Subcutaneous abdominal adipose tissue (tissue), 5 donors: ENCODE data around the gene GATA2.

Source experiments
- H3K27ac ChIP-seq: one replicate; pipeline ENCODE4 v1.7.0; 2013; ENCODE audit warnings: low read depth, mild to moderate bottlenecking, inconsistent platforms, low read length, moderate library complexity
- H3K27me3 ChIP-seq, 5 donors: one replicate each; pipeline ENCODE4 v1.7.0; 2013; ENCODE audit warnings: low read length in 5 of 5, inconsistent platforms in 1 of 5; ENCODE audit not compliant: control insufficient read depth in 5 of 5, insufficient read depth in 4 of 5
- H3K36me3 ChIP-seq, 5 donors: one replicate each; pipeline ENCODE4 v1.7.0; 2013; ENCODE audit warnings: low read length in 5 of 5; ENCODE audit not compliant: control insufficient read depth in 5 of 5, insufficient read depth in 5 of 5
- H3K4me1 ChIP-seq, 5 donors: one replicate each; pipeline ENCODE4 v1.7.0; 2013; ENCODE audit warnings: low read length in 5 of 5, mild to moderate bottlenecking in 3 of 5, moderate library complexity in 1 of 5; ENCODE audit not compliant: control insufficient read depth in 5 of 5, insufficient read depth in 5 of 5
- H3K4me3 ChIP-seq, 5 donors: one replicate each; pipeline ENCODE4 v1.7.0; 2013; ENCODE audit warnings: low read length in 5 of 5, low read depth in 1 of 5
- H3K9ac ChIP-seq, 5 donors: one replicate each; pipeline ENCODE4 v1.7.0; 2013; ENCODE audit warnings: low read length in 5 of 5, mild to moderate bottlenecking in 4 of 5, moderate library complexity in 3 of 5
- H3K9me3 ChIP-seq, 5 donors: one replicate each; pipeline ENCODE4 v1.7.0; 2013; ENCODE audit warnings: low read length in 5 of 5; ENCODE audit not compliant: control insufficient read depth in 5 of 5
- donor health status: healthy.
- donor health status: healthy.
- donor health status: healthy.
- donor health status: healthy.
- donor health status: healthy.

GATA2 gene

DNA sequence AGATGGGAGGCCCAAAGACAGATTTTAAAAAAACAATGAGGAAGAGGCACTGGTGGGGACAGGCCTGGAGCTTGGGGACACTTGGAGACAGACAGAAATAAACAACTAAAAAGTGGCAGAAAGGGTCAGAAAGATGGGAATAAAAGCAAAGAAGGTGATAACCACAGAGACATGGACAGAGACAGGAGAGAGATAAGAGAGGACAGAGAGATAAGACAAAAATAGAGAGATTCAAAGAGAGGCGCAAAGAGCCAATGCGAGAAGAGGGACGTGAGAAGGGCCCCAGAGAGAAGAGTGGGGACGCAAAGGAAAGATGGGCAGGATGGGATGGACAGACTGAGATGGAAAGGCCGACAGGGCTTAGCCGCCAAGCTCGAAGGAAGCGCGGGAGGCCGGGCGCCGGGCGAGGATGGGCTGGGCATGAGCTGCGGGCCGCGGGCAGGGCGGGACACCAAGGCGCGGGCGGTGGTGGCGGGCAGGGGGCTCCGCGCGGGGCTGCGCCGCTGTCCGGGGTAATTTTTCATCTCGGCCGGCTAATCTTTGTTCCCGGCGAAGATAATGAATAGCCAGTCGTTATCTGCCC lies 3.1 kb upstream of the GATA2 start:
- H3K36me3 ChIP-seq: peaks cover 0 to 2% (median 0%) of the 10 kb centered on the region in 5 donors
- H3K27ac ChIP-seq: no peak overlapping the region
- peaks cover 0 to 49% (median 23%) of the 10 kb centered on the region in 5 donors for H3K4me1 ChIP-seq
- no peaks in the 10 kb centered on the region for H3K9me3 ChIP-seq
- peaks cover 38 to 64% (median 53%) of the 10 kb centered on the region in 5 donors for H3K27me3 ChIP-seq
- no peak overlapping the region for H3K4me3 ChIP-seq
- H3K9ac ChIP-seq: no peak overlapping the region

DNA sequence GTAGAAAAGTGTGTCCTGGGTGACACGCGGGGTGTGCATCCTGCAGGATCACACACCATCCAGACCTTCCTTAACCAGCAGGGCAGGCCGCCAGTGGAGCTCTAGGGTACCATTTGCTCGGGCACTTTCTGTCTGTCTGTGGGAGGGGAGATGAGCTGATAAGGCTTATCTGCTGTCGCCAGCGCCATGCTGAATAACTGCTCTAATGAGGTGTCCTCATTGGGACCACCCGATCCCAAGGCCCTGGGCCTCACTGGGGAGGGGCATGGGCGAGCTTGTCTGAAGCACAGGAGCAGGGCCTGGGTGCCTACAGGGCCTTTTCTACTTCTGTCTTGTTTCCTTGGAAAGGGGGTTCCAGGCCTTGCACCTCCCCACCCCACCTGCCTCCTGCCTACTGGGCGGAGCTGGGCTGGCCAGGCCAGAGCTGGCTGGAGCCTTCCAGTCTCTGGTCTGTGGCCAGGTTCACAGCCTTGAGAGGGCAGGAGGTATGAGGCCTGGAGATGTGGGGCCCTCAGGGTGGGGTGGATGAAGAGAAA lies 2.5 kb upstream of the GATA2 start:
- H3K27ac ChIP-seq: no peak overlapping the region
- no peak overlapping the region for H3K9ac ChIP-seq
- H3K27me3 ChIP-seq: peaks cover 43 to 68% (median 57%) of the 10 kb centered on the region in 5 donors
- no peak overlapping the region for H3K4me3 ChIP-seq
- H3K9me3 ChIP-seq: no peaks in the 10 kb centered on the region
- peaks cover 0 to 2% (median 0%) of the 10 kb centered on the region in 5 donors for H3K36me3 ChIP-seq
- H3K4me1 ChIP-seq: peaks cover 0 to 54% (median 23%) of the 10 kb centered on the region in 5 donors

DNA sequence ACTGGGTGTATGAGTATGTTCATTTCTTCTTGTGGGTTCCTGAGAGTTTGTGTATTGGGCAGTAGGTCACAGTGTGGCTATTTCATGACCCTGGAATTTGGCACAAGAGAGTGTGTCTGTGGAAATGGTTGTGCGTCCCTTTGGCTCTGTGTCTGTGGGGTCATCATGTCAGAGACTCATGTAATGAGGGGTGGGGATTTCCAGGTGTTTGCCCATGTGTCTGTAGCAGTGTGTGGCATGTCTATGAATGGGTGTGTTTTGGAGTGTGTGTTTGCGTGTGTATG lies 1.3 kb upstream of the GATA2 start:
- Histone ChIP-seq H3K9ac (no peak overlapping the region), H3K27me3 (peaks cover 51 to 72% (median 69%) of the 10 kb centered on the region in 5 donors), H3K27ac (no peak overlapping the region), H3K4me3 (no peak overlapping the region), H3K4me1 (peaks cover 0 to 66% (median 35%) of the 10 kb centered on the region in 5 donors), H3K9me3 (no peaks in the 10 kb centered on the region), H3K36me3 (peaks cover 0 to 2% (median 0%) of the 10 kb centered on the region in 5 donors)

DNA sequence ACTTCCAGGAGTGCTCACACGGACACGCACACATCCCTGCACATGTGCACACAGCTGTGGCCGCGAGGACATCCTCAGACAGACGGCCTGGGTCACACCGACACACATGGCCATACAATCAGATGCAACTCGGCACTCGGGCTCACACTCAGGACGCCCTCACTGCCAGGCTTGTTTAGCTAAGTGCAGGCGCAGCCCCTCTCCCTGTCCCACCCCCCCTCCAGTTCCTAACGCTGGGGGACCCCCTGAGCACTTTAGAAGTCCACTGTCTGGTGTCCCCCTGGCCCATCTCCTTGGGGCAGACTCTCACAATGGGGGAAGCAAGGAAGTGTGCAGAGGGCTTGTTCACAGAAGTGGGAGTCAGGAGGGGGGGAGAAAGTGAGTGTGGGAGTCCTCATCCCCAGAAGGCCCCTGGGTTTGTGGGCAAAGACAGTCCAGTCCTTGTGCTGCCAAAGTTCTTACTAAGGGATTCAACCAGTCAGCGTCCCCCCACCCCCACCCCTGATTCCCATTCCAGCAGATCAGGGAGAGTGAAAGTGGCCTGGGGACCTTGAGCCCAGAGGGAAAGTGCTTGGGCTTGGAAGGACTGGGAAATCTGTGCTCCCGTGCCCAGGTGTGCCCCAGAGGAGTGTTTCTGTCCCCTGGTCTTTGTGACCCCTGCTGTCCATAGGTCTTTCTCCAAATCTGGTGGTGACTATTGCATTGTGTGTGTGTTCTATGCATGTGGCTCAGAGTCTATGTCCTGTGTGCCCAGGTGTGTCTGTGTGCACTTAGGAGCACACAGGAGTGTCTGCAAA lies 767 bp upstream of the GATA2 start:
- H3K9me3 ChIP-seq: no peaks in the 10 kb centered on the region
- H3K4me3 ChIP-seq: no peak overlapping the region
- H3K9ac ChIP-seq: no peak overlapping the region
- H3K4me1 ChIP-seq: peaks cover 0 to 71% (median 40%) of the 10 kb centered on the region in 5 donors
- H3K36me3 ChIP-seq: peaks cover 0 to 2% (median 0%) of the 10 kb centered on the region in 5 donors
- H3K27ac ChIP-seq: no peak overlapping the region
- H3K27me3 ChIP-seq: peaks cover 46 to 72% (median 67%) of the 10 kb centered on the region in 5 donors

DNA sequence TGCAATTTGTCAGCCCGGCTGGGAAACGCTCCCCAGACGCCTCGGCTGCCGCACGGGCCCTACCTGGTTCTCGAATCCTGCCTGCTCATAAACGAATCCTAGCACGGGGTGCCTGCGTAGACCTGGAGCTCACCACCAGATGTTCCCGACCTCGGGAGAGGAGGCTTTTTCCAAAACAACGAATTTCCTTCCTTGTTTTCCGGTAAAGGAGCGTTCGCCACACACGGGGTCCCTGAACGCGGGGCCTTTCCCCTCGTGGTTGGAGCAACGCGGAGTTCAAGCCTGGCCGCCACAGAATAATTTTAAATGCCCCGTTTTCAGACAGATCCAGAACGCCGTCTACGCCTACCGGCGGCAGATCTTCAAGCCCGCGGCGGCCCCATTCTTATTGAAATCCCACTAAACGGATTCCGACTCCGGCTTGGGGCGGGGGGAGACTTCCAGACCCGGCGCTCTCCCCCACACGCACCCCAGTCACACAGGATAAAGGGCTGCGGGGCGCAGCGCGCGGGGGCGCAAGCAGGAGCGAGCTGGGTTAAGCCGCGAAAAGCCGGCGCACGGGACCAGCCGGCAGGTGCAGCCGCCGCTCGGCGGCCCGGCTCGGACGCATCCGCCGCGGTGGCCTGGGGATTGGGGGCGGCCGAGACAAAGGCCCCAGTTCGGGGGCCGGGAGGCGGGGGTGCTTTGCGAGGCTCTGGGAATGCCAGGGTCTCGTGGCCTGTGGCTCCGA lies 895 bp downstream of the GATA2 start:
- no peaks in the 10 kb centered on the region for H3K9me3 ChIP-seq
- peaks cover 0 to 78% (median 48%) of the 10 kb centered on the region in 5 donors for H3K4me1 ChIP-seq
- no peak overlapping the region for H3K9ac ChIP-seq
- no peak overlapping the region for H3K4me3 ChIP-seq
- H3K27ac ChIP-seq: no peak overlapping the region
- H3K27me3 ChIP-seq: peaks cover 43 to 75% (median 71%) of the 10 kb centered on the region in 5 donors
- peaks cover 0 to 2% (median 0%) of the 10 kb centered on the region in 5 donors for H3K36me3 ChIP-seq

DNA sequence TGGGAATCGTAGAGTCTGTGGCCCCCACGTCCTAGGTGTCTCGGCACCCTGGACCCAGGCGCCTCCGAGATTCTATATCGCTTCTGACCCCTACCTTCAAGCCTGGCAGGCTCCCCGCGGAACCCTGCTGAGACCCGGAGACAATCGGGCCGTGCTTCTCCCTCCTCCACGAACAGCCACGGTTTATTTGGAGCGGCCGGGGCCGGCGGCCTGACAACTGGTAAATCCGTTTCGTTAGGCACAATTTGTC lies 1.4 kb downstream of the GATA2 start:
- Histone ChIP-seq H3K27me3 (peaks cover 43 to 75% (median 71%) of the 10 kb centered on the region in 5 donors), H3K4me1 (peaks cover 0 to 78% (median 48%) of the 10 kb centered on the region in 5 donors), H3K36me3 (no peaks in the 10 kb centered on the region), H3K9ac (no peak overlapping the region), H3K27ac (no peak overlapping the region), H3K4me3 (no peak overlapping the region), H3K9me3 (no peaks in the 10 kb centered on the region)

DNA sequence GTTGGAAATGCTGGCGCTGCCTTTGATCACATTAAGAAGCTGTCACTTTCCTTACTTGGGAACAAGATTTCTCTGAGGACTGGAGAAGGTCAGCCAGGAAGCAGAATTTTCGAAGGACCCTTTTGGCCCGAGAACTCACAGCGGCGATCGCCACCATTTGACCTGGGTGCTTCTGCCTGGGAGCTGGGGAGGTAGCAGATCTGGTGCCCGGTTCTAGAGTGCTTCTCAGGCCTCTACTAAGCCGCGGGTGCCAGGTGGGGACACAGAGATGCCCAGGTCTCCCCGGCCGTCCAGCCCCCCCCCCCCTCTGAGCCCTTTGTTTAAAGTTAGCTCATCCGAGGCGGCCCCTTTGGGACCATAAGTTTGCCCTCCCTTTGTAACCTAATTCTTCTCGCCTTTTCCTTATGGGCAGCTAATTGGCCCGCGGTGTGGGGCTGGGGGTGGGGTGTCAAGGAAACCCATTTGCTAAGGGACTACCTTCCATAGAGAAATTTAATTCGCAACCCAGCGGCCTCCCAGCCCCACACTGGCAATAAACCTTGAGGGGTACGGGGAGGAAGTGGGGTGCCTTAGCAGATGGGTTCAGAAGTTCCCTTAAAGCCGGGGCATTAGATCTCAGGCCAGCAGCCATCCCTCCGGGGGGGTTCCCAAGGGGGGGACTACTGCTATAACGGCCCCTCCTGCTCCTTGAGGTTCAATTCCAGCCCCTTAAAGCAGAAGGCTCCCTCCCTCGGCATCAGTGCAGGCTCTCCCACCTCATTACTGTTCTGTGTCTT lies 1.9 kb downstream of the GATA2 start:
- no peak overlapping the region for H3K27ac ChIP-seq
- H3K4me3 ChIP-seq: peak overlapping the region in 2 of 5 donors; percentile 73 to 80
- H3K36me3 ChIP-seq: no peaks in the 10 kb centered on the region

DNA sequence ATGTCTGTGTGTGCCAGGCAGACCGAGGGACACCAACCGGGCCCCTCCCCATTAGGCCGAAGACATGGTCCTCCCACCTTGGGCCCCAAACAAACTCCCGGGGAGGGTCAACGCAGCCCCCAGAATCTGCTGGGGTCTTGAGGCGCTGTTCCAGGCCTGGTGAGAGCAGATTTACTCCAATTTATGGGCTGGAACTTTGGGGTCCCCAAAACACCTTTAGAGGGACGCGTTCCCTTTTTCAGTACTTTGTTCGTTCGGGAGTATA lies 2.4 kb downstream of the GATA2 start:
- Histone ChIP-seq H3K36me3 (no peaks in the 10 kb centered on the region), H3K4me1 (peaks cover 0 to 79% (median 54%) of the 10 kb centered on the region in 5 donors), H3K9me3 (no peaks in the 10 kb centered on the region), H3K27me3 (peaks cover 53 to 83% (median 79%) of the 10 kb centered on the region in 5 donors), H3K27ac (no peak overlapping the region), H3K4me3 (peak overlapping the region in 4 of 5 donors; percentile 63 to 80 (median 75)), H3K9ac (no peak overlapping the region)

More for the DNA sequence above, 1.9 kb downstream of the GATA2 start:
- Histone ChIP-seq H3K9me3 (no peaks in the 10 kb centered on the region), H3K9ac (no peak overlapping the region), H3K4me1 (peaks cover 0 to 79% (median 52%) of the 10 kb centered on the region in 5 donors), H3K27me3 (peaks cover 48 to 78% (median 74%) of the 10 kb centered on the region in 5 donors)

DNA sequence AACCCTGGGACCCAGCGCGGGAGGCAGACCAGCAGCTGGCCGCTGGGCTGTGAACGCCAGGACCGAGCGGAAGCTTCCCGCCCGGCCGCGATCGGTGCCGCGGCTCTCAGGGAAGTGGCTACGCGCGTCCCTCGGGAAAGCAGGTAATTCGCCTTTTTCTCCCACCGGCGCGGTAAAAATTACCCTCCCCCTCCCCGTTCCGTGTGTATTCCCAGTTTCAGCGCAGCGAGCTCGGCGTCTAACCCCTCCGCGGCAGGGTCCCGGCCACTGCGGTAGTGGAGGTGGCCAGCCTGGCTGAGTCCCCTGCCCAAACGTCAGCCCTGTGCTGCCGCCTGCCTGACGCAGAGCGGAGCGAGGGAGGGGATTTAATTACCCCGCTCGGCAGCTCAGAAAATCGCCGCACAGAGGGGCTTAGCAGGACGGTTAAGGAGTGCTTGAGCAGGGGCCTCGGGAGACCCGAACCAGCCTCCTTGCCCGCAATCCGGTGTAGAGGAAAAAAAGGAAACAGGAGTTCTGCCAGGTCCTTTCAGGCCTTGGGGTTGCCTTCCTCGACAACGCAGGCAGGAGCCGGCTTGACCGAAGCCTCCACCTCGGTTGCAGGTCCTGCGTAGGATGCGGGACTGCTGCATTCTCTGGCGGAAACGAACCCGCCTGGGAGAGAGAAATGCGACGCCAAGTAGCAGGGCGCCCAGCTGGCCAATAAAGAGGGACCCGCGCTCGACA lies 2.9 kb downstream of the GATA2 start:
- H3K4me3 ChIP-seq: peak overlapping the region; percentile 44 to 80 (median 73)
- peaks cover 58 to 88% (median 80%) of the 10 kb centered on the region in 5 donors for H3K27me3 ChIP-seq
- no peaks in the 10 kb centered on the region for H3K9me3 ChIP-seq
- H3K27ac ChIP-seq: peak overlapping the region; percentile 81
- H3K36me3 ChIP-seq: no peaks in the 10 kb centered on the region
- peak overlapping the region in 3 of 5 donors; percentile 59 to 73 (median 67) for H3K9ac ChIP-seq
- H3K4me1 ChIP-seq: peaks cover 0 to 81% (median 59%) of the 10 kb centered on the region in 5 donors
